RKO (cell line): ENCODE measurements around the gene GPSM1.
"Not testable (repeated sequence)": the region's sequence is repeated elsewhere in the genome, so short reads cannot be mapped to it uniquely, and the experiment has no call there.

ENCODE experiments used
- DNase-seq: peaks from one replicate; pipeline ENCODE4 v3.0.0-alpha.2; 2016; ENCODE audit warnings: low spot score

Gene GPSM1

DNA sequence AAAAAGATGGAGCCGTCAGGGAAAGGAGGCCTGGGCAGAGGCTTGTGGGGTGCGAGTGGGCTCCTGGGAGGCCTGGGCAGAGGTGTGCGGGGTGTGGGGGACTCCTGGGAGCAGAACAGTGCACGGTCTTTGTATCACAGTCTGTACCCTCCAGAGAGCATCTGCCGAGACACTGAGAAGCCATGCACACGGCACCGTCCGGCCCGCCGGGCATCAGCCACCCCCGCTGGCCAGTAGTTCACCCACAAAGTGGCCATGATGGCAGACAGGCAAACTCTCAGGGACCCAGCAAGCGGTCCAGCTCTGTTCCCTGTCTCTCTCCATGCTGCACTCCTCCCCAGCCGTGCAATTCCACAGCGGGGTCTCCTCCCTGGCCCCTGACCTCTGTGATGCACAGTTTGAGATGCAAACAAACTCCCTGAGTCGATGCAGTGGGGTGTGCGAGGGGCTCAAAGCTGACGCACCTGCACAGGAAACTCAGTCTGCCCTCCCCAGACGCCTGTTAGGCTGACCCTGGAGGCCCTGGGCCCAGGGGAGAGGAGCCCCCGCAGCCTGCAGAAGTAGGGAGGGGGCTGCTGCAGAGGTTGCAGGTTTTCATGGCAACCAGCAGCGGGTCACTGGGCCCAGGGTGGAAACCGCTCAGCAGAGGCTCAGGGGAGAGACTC is 9.1 kb upstream of the GPSM1 start:
- no peak for DNase-seq

DNA sequence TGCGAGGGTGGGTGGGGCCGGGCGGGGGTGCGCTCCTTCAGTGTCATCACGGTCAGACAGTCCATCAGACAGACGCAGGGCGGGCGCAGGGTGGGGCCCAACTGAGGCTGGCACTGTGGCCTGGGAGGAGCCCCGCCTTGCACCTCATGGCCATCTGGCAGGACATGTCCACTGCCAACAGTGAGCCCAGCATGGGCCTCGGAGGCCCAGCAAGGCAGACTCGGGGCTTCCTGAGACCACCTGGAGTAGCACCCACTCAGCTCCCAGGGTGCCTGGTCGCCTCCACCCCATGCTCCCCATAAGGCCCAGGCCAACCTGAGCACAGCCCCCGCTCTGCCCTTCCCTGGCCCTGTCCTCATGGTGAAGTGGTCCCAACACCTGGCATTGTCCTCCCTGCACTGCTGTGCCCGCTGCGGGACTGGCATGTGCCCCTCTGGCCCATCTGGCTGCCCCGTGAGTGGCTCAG is 8.5 kb upstream of the GPSM1 start:
- DNase-seq: no peak

DNA sequence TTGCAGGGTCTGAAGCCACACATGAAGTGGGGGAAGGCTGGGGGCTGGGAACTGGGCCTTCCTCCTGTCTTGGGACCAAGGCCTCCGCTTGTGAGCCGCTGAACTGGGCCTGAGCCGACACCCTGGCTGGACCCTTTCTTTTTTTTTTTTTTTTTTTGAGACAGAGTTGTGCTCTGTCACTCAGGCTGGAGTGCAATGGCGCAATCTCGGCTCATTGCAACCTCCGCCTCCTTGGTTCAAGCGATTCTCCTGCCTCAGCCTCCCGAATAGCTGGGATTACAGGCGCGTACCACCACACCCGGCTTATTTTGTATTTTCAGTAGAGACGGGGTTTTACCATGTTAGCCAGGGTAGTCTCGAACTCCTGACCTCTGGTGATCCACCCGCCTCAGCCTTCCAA is 8.1 kb upstream of the GPSM1 start:
- not testable (repeated sequence) for DNase-seq

DNA sequence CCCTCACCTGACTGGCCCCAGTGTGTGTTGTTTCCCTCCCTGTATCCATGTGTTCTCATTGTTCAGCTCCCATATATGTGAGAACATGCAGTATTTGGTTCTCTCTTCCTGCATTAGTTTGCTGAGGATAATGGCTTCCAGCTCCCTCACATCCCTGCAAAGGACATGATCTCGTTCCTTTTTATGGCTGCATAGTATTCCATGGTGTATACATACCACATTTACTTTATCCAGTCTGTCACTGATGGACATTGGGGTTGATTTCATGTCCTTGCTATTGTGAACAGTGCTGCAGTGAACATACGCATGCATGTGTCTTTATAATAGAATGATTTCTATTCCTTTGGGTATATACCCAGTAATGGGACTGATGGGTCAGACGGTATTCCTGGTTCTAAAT is 7.4 kb upstream of the GPSM1 start:
- DNase-seq: not testable (repeated sequence)

DNA sequence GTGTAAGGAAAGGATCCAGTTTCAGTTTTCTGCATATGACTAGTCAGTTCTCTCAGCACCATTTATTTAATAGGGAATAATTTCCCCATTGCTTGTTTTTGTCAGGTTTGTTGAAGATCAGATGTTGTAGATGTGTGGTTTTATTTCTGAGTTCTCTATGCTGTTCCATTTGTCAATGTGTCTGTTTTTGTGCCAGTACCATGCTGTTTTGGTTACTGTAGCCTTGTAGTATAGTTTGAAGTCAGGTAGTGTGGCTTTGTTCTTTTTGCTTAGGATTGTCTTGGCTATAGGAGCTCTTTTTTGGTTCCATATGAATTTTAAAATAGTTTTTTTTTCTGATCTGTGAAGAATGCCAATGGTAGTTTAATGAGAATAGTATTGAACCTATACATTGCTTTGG is 6.4 kb upstream of the GPSM1 start:
- not testable (repeated sequence) for DNase-seq

DNA sequence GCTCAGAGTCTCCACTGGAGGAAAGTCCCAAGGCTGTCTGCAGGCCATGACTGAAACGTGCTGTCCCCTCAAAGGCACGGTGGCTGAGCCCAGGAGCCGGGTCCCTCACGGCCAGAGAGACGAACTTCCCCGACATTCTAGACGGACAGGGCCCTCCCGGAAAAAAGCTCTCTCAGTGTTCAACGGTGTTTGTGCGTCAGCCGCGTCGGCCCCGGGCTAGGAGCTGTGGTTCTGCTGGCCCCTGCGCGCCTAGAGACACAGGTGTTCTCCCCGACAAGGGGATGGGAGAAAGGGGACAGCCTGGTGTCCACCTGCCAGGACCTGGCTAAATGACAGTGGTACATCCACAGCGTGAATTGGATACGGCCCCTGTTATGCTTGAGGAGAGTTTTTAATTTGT is 5.8 kb upstream of the GPSM1 start:
- no peak for DNase-seq

DNA sequence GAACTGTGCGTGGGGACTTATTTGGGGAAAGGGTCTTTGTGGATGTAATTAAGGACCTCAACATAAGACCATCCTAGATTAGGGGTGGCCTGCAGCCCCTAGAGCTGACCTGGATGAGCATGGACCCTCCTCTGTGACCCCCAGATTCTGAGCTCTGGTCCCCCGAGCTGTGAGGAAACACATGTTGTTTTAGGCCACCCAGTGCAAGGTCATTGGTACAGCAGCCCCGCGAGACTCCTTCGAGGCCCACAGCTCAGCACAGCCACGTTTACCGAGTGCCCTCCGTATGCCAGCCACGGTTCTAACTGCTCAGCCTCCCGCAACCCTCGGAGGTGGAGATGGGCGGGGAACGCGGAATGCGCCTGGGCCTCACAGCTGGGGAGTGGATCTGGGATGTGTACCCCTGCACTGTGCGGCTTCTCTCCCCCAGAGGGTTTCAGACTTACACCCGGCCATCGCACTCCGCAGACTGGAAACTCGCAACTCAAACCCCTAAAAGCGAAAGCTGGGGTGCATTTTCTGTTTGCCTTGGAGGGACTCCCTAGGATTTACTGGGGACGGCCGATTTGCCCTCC is 4.5 kb upstream of the GPSM1 start:
- DNase-seq: no peak

DNA sequence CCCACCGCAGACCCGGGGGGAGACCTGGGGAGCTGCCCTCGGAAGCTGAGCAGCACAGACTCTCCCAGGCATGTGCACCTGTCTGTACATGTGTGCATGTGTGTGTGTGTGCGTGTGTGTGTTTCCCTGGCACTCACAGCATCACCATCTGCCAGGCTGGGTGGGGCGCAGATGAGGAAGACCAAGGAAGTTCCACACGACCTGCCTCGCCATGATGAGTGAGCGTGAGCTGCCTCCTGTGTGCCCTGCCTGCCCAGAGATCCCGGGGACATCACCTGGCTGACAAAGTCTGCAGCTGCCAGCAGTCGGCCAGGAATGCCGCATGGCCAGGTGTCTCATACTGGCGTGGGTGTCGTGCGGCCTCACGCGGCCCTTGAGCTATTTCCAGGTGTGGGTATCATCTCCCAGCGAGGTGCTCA is 4.0 kb upstream of the GPSM1 start:
- no peak for DNase-seq

DNA sequence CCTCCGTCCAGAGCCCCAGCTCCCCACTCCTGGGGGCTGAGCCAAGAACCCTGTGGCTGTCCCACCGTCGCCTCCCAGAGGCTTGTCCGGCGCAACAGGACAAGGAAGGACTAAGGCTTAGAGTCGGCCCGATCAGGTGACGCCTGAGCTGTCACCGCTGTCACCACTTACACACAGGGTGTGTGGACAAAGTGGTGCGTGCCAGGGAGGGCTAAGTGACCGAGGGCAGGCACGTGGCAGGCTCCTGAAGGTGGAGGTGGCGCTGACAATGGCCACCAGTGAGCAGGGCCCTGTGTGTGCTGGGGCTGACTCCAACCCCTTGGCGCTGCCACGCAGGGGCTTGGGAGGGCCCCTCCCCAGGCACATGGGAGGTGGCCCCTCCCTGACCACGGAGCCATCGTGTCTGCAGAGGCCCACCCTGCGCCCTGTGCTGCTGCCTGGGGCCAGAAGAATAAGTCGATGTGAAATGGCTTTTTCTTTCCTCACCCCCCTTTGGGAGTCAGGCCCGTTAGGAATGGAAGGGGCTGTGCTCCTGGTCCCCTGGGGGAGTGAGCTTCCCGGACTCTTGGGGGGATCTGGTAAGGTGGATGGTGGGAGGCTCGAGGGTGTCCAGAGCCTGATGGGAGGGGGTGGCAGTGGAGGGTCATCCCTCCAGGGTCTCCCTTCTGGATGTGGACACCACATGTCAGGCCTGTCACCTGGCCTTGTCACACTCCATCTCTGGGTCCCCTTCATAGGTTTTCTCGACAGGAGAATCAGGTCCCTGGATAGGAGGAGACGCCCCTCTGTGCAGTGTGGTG is 2.6 kb upstream of the GPSM1 start:
- DNase-seq: peak; percentile 60

DNA sequence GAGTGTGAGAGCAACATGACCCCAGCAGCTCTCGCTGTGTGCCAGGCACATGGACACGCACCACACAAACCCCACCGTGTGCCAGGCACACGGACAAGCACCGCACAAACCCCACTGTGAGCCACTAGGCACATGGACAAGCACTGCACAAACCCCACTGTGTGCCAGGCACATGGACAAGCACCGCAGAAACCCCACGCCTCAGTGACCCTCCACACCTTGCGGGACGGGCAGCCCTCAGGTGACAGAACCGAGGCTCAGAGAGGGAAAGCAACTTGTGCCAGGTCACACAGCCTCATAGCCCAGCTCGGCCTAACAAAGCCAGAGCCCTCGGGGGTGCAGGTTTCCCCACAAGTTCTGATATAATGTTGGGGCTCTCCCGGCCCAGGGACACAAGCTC is 2.0 kb upstream of the GPSM1 start:
- DNase-seq: no peak

DNA sequence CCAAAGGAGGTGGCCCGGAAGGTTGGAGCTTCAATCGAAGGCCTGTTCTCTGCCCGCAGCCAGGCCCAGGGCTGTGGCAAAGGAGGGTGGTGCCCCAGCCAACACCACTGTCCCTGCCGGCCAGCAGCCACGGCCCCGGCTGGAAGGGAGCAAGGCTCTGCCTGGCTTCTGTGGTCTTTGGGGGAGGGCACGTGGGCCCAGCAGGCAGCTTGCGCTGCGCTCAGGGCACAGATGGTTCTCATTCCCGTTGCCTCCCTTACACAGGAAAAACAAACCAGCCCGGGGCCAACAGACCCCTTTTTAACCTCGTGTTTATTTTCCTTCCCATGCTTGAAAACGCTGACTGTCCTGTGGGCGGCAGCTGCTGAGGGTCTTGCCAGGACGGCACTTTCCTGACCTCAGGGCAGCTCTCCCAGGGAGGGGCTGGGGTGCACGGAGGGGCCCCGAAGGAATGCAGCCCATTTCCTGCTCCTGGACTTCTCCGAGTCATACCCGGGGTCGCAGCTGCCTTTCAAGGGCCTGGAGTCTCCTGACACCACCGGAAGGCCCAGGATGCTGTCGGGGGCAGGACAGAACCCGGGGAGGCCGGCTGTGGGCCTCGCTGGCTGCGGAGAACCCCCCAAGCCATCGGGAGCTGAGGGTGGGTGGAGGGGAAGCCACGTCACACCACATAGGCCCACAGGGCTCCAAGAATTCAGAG is 1.1 kb upstream of the GPSM1 start:
- DNase-seq: no peak

DNA sequence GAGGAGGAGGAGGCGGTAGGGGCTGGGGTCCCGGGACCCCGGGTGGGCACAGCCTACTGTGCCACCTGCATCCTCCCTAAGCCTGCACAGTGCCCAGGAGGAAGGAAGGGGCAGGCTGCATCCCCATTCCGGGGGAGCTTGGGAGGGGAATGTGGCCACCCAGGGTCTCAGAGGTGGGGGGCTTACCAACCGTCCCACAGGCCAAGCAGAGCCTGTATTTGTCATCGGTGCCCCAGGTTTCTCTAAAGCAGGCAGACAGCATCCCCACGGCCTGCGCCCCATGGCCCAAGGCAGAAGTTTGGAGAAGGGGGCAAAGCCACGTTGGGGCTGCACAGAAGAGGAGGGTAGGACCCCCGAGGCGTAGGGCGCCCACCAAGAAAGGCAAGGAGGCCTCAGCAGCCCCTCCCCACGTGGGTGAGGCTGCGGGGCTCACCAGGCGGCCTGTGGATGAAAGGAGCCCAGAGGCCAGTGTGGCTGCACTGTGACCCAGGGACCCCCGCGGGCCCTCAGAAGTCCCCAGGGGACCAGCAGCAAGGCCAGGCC is 507 bp upstream of the GPSM1 start:
- no peak for DNase-seq

DNA sequence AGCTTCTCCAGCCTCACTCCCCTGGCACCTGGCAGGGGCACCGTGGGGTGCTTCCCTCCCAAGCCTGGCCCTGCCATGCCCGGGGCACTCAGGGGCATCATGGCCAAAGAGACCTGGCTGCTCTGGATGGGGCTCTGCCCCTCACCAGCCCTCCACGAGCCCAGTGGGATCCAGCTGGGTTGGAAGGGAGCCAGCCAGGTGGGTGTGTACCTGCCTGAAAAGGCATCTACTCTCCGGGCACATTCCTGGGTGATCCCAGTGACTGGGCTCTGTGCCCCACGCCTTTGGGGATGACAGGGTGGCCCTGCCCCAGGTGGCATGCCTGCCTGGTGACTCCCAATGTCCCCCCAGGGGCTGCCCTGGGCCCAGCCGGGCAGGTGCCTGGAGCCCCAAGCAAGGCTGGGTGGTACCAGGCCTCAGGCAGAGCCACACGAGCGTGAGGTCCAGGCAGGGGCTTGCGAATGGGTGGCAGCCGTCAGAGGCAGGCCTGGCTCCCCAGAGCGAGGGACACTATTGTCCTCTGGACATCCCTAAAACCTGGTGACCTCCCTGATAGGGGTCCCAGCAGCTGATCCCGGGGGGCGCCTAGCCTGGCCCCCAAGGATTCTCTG is 777 bp downstream of the GPSM1 start:
- DNase-seq: peak; percentile 40

DNA sequence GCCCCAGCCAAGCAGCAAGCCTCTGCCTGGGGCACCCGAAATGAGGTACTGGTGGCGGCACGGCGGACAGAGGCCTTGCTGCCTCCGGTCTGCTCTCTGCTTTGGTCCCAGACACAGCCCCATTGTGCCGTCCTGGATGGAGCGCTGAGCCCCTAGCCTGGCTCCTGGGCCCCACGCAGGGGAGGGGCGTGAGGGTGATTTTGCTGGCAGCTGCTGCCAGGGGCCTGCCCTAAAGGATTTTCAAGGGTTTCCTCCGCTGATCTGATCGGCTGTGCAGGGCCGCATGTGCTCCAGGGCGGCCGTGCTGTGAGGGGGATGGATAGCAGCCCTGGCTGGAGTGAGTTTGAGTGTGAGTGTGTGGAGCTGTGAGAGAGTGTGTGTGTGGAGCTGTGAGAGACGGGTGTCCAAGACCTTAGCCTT is 1.3 kb downstream of the GPSM1 start:
- peak; percentile 72 for DNase-seq

DNA sequence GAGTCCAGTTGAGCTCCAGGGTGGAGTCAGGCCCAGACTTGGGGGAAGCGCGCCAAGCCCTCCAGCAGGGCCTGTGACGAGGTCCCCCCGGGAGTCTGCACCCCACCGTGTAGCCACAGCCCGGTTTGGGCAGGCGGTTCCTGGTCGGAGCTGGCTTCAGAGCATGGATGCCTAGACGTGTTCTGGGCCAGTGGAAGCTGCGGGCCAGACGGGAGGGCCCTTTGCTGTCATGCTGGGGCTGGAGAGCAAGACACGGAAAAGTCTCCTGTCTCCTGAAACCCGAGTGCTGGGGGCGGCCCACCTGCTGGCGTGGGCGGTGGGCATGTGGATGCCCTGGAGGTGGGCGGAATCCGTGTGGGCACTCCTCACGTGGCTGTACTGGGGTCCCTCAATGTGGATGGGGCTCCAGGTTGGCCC is 1.9 kb downstream of the GPSM1 start:
- no peak for DNase-seq

DNA sequence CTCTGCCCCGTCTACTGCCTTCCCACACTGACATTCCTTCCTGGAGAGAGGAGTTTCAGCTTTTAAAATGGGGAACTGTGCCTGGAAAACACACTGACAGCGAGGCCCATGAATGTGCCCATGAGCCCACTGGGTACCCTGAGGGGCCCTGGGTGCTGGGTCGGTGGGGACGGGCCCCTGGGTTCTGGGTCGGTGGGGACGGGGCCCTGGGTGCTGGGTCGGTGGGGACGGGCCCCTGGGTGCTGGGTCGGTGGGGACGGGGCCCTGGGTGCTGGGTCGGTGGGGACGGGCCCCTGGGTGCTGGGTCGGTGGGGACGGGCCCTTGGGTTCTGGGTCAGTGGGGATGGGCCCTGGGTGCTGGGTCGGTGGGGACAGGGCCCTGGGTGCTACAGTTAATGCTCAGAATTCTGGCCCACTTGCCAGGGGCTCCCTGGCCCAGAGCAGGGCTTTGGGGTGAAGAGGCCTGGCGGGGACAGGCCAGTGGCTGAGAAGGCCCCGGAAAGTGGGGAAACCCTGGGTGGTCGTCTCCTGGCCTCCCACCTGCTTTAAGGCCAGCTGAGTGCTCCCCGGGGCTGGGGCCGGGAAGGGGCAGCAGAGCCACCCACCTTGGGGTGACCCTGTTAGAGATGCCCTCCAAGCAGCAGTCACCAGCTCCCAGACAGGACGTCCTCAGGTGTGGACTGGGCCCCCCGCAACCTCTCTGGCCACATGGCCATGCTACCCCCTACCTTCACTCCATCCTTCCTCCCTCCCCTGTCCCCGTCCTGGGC is 2.5 kb downstream of the GPSM1 start:
- DNase-seq: no peak

DNA sequence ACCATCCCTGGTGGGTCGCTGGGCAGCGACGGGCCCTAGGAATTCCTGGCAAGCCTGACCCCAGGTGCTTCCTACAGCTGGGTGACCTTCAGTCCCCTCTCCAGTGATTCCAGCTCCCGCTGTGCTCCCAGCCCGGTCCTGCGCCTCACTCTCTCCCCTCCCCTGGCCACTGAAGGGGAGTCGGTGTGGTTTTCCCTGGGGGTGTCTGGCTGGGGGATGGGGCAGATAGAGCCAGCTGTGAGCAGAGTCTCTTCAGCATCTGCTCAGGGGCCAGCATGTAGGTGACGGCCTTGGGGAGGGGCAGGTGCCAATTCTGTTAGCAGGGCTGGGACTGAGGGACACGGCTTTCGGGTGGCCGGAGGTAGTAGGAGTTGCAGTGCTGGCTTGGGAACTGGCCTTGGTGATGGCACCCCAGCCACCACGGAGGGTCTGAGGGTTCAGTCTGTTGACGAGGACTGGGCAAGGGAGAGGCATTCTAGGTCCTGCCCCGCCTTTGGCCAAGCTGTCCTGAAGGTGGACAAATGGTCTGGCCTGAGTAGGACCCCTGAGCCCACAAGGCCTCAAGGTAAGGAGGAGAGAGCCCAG is 3.2 kb downstream of the GPSM1 start:
- no peak for DNase-seq

DNA sequence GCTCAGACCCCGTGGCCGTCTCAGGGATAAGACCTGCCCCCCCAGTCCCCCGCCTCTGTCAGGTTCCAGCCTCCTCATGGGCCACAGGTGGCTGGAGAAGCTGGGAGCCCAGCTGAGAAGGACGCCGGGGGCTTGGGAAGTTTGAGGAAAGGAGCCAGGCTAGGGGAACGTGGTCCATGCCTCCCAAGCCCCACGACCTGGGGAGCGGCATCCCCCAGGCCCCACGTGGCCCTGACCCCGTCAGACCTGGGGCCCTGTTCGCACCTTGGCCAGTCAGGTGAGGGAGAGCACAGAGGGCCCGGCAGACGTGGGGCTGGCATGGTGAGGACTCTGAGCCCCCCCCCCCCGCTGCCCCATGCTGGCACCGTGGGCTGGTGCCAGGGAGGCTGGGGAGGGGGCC is 3.7 kb downstream of the GPSM1 start:
- no peak for DNase-seq

DNA sequence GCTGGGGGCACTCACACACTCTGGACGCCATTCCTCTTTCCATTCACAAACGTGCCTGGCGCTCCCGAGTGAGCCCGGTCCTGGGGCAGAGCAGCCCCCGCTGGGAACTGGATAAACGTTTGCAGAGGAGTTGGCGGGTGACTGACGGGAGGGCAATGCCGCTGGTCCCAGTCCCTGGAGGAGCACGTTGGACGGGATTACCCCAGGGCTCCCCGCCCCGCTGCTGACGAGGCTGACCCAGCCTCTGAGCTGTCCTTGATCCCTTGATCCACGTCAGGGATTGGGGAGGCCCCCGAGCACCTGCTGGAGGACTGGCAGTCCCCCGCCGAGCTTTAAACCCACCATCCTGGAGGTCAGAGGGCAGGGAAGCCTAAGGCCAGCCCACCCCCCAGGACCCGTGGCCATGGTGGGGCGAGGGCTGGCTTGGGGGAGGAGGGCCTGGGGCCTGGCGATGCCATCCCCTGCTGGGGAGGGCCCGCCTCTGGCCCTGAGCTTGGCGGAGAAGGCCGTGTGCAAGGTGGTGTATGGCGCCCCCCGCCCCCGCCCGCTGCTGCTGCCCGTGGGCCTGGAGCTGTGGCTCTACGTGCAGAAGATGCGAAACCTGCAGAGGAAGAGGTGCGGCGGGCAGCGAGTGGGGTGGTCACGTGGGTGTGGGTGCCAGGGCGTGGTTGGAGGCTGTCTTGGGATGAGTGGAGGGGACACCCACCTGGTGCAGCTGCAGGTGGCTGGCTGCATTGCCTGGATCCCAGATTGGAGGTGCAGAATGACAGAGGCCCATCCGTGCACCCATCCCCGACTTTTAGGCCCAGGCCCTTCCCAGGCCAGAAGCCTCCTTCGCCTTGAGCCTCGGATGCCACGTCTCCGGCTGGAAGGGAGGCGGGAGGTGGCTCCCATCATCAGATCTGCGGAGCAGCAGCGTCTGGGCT is 4.5 kb downstream of the GPSM1 start:
- no peak for DNase-seq
